K562 (cell line): Measurements from ENCODE around the gene SPTBN2. TPM values are rescaled to one million over a fixed set of nuclear protein-coding genes. Genes with fewer than 3 reads are reported as not detected.

Source experiments
- ATAC-seq: fragments of 200-7000 bp; cut with Tn5 transposase; 3 replicates; pipeline ENCODE4 v1.9.1; 2020; ENCODE audit warnings: moderate library complexity
- BruUV-seq: library from RNA; stranded (reverse); fragments of 400-500 nt; replicated peaks from 2 replicates; lab custom pipeline; 2021; lab: Mats Ljungman, UMichigan
- CTCF ChIA-PET: fragments of 300-600 bp; formaldehyde crosslinking; extraction: SDS; loops from one replicate; lab custom pipeline; 2021; ENCODE audit warnings: low intra/inter-chr PET ratio; lab: Yijun Ruan, JAX
- POLR2A ChIA-PET: fragments of 300-600, 350-650 bp; sonication (Branson Sonifier 250); formaldehyde crosslinking; extraction: SDS; loops from one replicate; lab custom pipeline; 2021; ENCODE audit warnings: antibody characterized with exemption, inconsistent platforms; lab: Yijun Ruan, JAX
- DNase-seq, 4 experiments: peaks; one replicate each; pipeline versions ENCODE4 v3.0.0 to v3.0.0-alpha.2; 2011 to 2018; ENCODE audit warnings: low spot score in 3 of 4, mixed read lengths in 3 of 4; ENCODE audit errors: extremely low read depth in 1 of 4
- FAIRE-seq: peaks from 2 replicates; lab custom pipeline; 2011; peaks lifted over from hg19 to GRCh38; lab: Jason Lieb, UNC
- H2AFZ ChIP-seq: 2 replicates; pipeline ENCODE4 v1.6.0; 2011; ENCODE audit warnings: low read depth, low read length, control low read depth, inconsistent platforms
- H3K27ac ChIP-seq: fragments of 200-600 bp; 3 replicates; pipeline ENCODE4 v1.8.0; 2011; ENCODE audit warnings: low read depth, mild to moderate bottlenecking, control low read depth, inconsistent platforms, low read length, moderate library complexity, mixed read lengths; ENCODE audit errors: extremely low read depth
- H3K27me3 ChIP-seq, 2 experiments: fragments of 300-600 bp in 1 of 2; 2 replicates in 1 of 2; 3 replicates in 1 of 2; pipeline versions ENCODE4 v1.6.0 to v1.8.0; 2011; ENCODE audit warnings: inconsistent platforms in 2 of 2, low read length in 2 of 2, mild to moderate bottlenecking in 1 of 2, mixed read lengths in 1 of 2, moderate library complexity in 1 of 2; ENCODE audit not compliant: control insufficient read depth in 2 of 2, insufficient read depth in 2 of 2
- H3K36me3 ChIP-seq: fragments of 300-600 bp; 3 replicates; pipeline ENCODE4 v1.8.0; 2011; ENCODE audit warnings: mild to moderate bottlenecking, low read length, inconsistent platforms; ENCODE audit not compliant: control insufficient read depth, insufficient read depth
- H3K4me1 ChIP-seq, 2 experiments: fragments of 200-600 bp in 1 of 2; replicated peaks in 1 of 2; 2 replicates in 1 of 2; 3 replicates in 1 of 2; pipeline versions ENCODE4 v1.5.1 to v1.8.0; 2011; ENCODE audit warnings: inconsistent platforms in 2 of 2, low read length in 2 of 2, mild to moderate bottlenecking in 1 of 2, mixed read lengths in 1 of 2, moderate library complexity in 1 of 2; ENCODE audit not compliant: control insufficient read depth in 2 of 2, insufficient read depth in 2 of 2
- H3K4me2 ChIP-seq: 2 replicates; pipeline ENCODE4 v1.6.1; 2011; ENCODE audit warnings: low read length, control low read depth, inconsistent platforms, mixed read lengths; ENCODE audit not compliant: insufficient read depth
- H3K4me3 ChIP-seq: fragments of 200-600 bp; sonication (generic), shearing (Covaris generic); 2 replicates; pipeline ENCODE4 v1.5.1; 2016; ENCODE audit warnings: control low read depth, inconsistent platforms
- H3K79me2 ChIP-seq: fragments of 200-600 bp; 3 replicates; pipeline ENCODE4 v1.8.0; 2011; ENCODE audit warnings: low read length, inconsistent platforms; ENCODE audit not compliant: control insufficient read depth, insufficient read depth
- H3K9ac ChIP-seq, 2 experiments: 2 replicates each; pipeline versions ENCODE4 v1.6.0 to v1.6.1; 2011; ENCODE audit warnings: low read depth in 2 of 2, low read length in 2 of 2, control low read depth in 1 of 2, inconsistent platforms in 1 of 2, mild to moderate bottlenecking in 1 of 2, mixed read lengths in 1 of 2; ENCODE audit not compliant: insufficient read depth in 1 of 2
- H3K9me1 ChIP-seq: one replicate; pipeline ENCODE4 v1.6.0; 2011; ENCODE audit warnings: inconsistent platforms, mild to moderate bottlenecking, low read length, moderate library complexity; ENCODE audit not compliant: control insufficient read depth, insufficient read depth
- H3K9me3 ChIP-seq: replicated peaks from 2 replicates; pipeline ENCODE4 v1.5.1; 2011; ENCODE audit warnings: low read depth, low read length, inconsistent platforms; ENCODE audit not compliant: control insufficient read depth, insufficient read depth
- H4K20me1 ChIP-seq: replicated peaks from 2 replicates; pipeline ENCODE4 v1.6.1; 2011; ENCODE audit warnings: low read length, inconsistent platforms, mixed read lengths; ENCODE audit not compliant: control insufficient read depth, insufficient read depth
- ATF6 ChIP-seq: sonication (generic); formaldehyde crosslinking; IDR thresholded peaks from 2 replicates; pipeline ENCODE4 v1.4.0; 2020; ENCODE audit warnings: mild to moderate bottlenecking, missing genetic modification reagents
- CC2D1A ChIP-seq: fragments of 450-650 bp; IDR thresholded peaks from 2 replicates; pipeline ENCODE4 v1.6.1; 2017; ENCODE audit warnings: mild to moderate bottlenecking
- CEBPG ChIP-seq, 3 experiments: fragments of 200-800 bp in 1 of 3; sonication (Bioruptor generic) in 1 of 3; sonication (generic) in 1 of 3; formaldehyde crosslinking in 1 of 3; IDR thresholded peaks in 2 of 3; conservative IDR thresholded peaks in 1 of 3; 2 replicates each; pipeline versions ENCODE4 v1.6.1 to v1.8.0; 2016 to 2022; ENCODE audit warnings: missing compliant biosample characterization in 2 of 3, missing genetic modification characterization in 2 of 3, mild to moderate bottlenecking in 1 of 3, missing genetic modification reagents in 1 of 3
- HDAC1 ChIP-seq, 2 experiments: fragments of 450-650 bp; IDR thresholded peaks; 2 replicates each; pipeline ENCODE4 v1.6.1; 2016 to 2017; ENCODE audit warnings: inconsistent platforms in 1 of 2, mild to moderate bottlenecking in 1 of 2, moderate library complexity in 1 of 2
- MAFK ChIP-seq: IDR thresholded peaks from 2 replicates; pipeline ENCODE4 v1.6.1; 2011; ENCODE audit warnings: low read length, improper control_type of control experiment
- NONO ChIP-seq, 2 experiments: fragments of 200-400 bp in 1 of 2; fragments of 450-650 bp in 1 of 2; formaldehyde crosslinking in 1 of 2; IDR thresholded peaks; 2 replicates each; pipeline ENCODE4 v1.6.1; 2017; ENCODE audit warnings: low read depth in 2 of 2, mild to moderate bottlenecking in 2 of 2, moderate library complexity in 2 of 2, low read length in 1 of 2
- NR4A1 ChIP-seq, 2 experiments: fragments of 250-450 bp in 1 of 2; fragments of 450-650 bp in 1 of 2; sonication (Bioruptor Pico) in 1 of 2; IDR thresholded peaks; 2 replicates each; pipeline versions ENCODE4 v1.4.0 to v1.6.1; 2016 to 2020; ENCODE audit warnings: mild to moderate bottlenecking in 2 of 2, missing compliant biosample characterization in 1 of 2, missing genetic modification characterization in 1 of 2, moderate library complexity in 1 of 2
- SRSF3 ChIP-seq: fragments of 200-400 bp; formaldehyde crosslinking; IDR thresholded peaks from 2 replicates; pipeline ENCODE4 v1.6.1; 2016; ENCODE audit warnings: mild to moderate bottlenecking, low read length, moderate library complexity; ENCODE audit not compliant: insufficient read depth
- TAF15 ChIP-seq: fragments of 200-400 bp; formaldehyde crosslinking; IDR thresholded peaks from 2 replicates; pipeline ENCODE4 v1.6.1; 2017; ENCODE audit warnings: mild to moderate bottlenecking, low read depth, low read length, moderate library complexity
- ZBTB2 ChIP-seq: fragments of 450-650 bp; IDR thresholded peaks from 2 replicates; pipeline ENCODE4 v1.6.1; 2016; ENCODE audit warnings: antibody characterized with exemption
- ZNF165 ChIP-seq: fragments of 250-450 bp; sonication (Bioruptor Pico); IDR thresholded peaks from 2 replicates; pipeline ENCODE4 v1.4.0; 2020; ENCODE audit warnings: borderline replicate concordance
- ZNF224 ChIP-seq: sonication (generic); formaldehyde crosslinking; IDR thresholded peaks from 2 replicates; pipeline ENCODE4 v1.8.0; 2022; ENCODE audit warnings: mild to moderate bottlenecking, missing genetic modification reagents
- WGBS: fragments of 100-300 bp; shearing (Covaris generic); methylation state at CpG from one replicate; pipeline ENCODE4 v1.1.6; 2016; ENCODE audit warnings: low coverage, mixed read lengths; ENCODE audit not compliant: insufficient coverage; ENCODE audit errors: missing lambda C conversion rate; 5-methylcytosine and 5-hydroxymethylcytosine counted together
- in situ Hi-C: fragments of 300-500 bp; cut with MboI; formaldehyde crosslinking; loops from 4 replicates; pipeline ENCODE4 v1.15.0; 2018; ENCODE audit warnings: inconsistent platforms, mixed read lengths
- intact Hi-C: fragments of 100-400 bp; cut with micrococcal nuclease; formaldehyde crosslinking; loops from 2 replicates; pipeline ENCODE4 v1.14.2; 2022
- polyA plus RNA-seq, 8 experiments: library from polyadenylated mRNA; depleted of rRNA in 4 of 8; stranded (reverse) in 5 of 8; unstranded in 3 of 8; fragments of >200 nt; fragmentation: Nextera tagmentation in 2 of 8; fragmentation: Illumina TruSeq in 1 of 8; extraction: Ambion mirVana in 2 of 8; extraction: Trizol in 1 of 8; gene quantifications; 2 replicates each; pipeline versions ENCODE4 v1.2.1 to v1.2.3, GENCODE V29; 2011 to 2014; ENCODE audit warnings: inconsistent platforms in 1 of 8, missing spikeins in 1 of 8
- total RNA-seq, 7 experiments: library from RNA; depleted of rRNA in 6 of 7; stranded (reverse); fragments of >200 nt in 6 of 7; fragmentation: Illumina TruSeq in 2 of 7; extraction: Trizol in 2 of 7; gene quantifications; 2 replicates each; pipeline versions ENCODE4 v1.2.1 to v1.2.3, GENCODE V29; 2011 to 2021; ENCODE audit warnings: low replicate concordance in 1 of 7
- TF ChIP-seq, protein P1 (sequence below), 2 experiments: IDR thresholded peaks in 1 of 2; conservative IDR thresholded peaks in 1 of 2; 2 replicates each; pipeline ENCODE4 v1.6.1; 2016; ENCODE audit warnings: low read depth in 2 of 2, mild to moderate bottlenecking in 1 of 2, missing compliant biosample characterization in 1 of 2, missing genetic modification characterization in 1 of 2, moderate library complexity in 1 of 2

SPTBN2 gene
- total and polyA plus RNA-seq, 9 of the 15 experiments (the other 6 are each of a cell fraction or from before 2014, with no cell fraction given): 0.38 to 56.5 (median 19.7) TPM

GRCh38 chr11:66637557-66638176, 91.3 kb downstream of the SPTBN2 start:
- peaks cover 65% of the 10 kb centered on the region for H3K36me3 ChIP-seq
- WGBS: 18% methylated on average over 12 of the region's 12 CpGs
- BruUV-seq: TSS peak; percentile 95
- peak overlapping the region; percentile 96 for H3K27ac ChIP-seq
- peaks cover 6% of the 10 kb centered on the region for H3K9me1 ChIP-seq
- in situ Hi-C loops: no loop called here
- DNase-seq: peak in 2 of 4 experiments; percentile 32 to 52
- ChIA-PET POLR2A (interaction anchor here (0.6 to 26.4 kb wide), 22 partner anchors 7 to 782 kb away, joined by 3 to 387 read pairs (median 4); partner anchors contain the start of genes CTSF, MRPL11, RBM14 and RBM4B), CTCF (no interaction called here)
- no peaks in the 10 kb centered on the region for H3K27me3 ChIP-seq
- H3K4me1 ChIP-seq: peaks cover 15 to 24% of the 10 kb centered on the region in 2 experiments
- no peaks in the 10 kb centered on the region for H3K9me3 ChIP-seq
- H3K9ac ChIP-seq: peak overlapping the region; percentile 89 to 96
- H2AFZ ChIP-seq: peak overlapping the region; percentile 63
- peaks cover 40% of the 10 kb centered on the region for H4K20me1 ChIP-seq
- peaks cover 94% of the 10 kb centered on the region for H3K79me2 ChIP-seq
- peak; percentile 50 for ATAC-seq
- no peak for FAIRE-seq
- intact Hi-C loops: no loop called here
- peak overlapping the region; percentile 73 for H3K4me3 ChIP-seq
- peak overlapping the region; percentile 70 for H3K4me2 ChIP-seq
- peak in 1 of 2 experiments; percentile 7; a peak in 1 of 4 replicates for TF ChIP-seq NONO (IDR thresholded peaks at IDR 0.05; ENCODE audit: low read depth in 2 of 2, low read length in 1 of 2)
- TF ChIP-seq MAFK: no peak
- no peak for TF ChIP-seq ZBTB2
- no peak for TF ChIP-seq SRSF3
- TF ChIP-seq NR4A1 (CRISPR knock-in tag; IDR thresholded peaks at IDR 0.05): no peak
- no peak for TF ChIP-seq NR4A1 (tag; IDR thresholded peaks at IDR 0.05)
- TF ChIP-seq CC2D1A: peak; percentile 10; the same call in 1 of the 2 replicates
- TF ChIP-seq ATF6 (CRISPR knock-in tag): no peak
- no peak for TF ChIP-seq CEBPG (CRISPR knock-in tag; IDR thresholded peaks at IDR 0.05)
- TF ChIP-seq CEBPG (tag; conservative IDR thresholded peaks at IDR 0.05 in 1 of 2, IDR thresholded peaks at IDR 0.05 in 1 of 2): no peak
- TF ChIP-seq ZNF165: no peak
- TF ChIP-seq, protein P1, sequence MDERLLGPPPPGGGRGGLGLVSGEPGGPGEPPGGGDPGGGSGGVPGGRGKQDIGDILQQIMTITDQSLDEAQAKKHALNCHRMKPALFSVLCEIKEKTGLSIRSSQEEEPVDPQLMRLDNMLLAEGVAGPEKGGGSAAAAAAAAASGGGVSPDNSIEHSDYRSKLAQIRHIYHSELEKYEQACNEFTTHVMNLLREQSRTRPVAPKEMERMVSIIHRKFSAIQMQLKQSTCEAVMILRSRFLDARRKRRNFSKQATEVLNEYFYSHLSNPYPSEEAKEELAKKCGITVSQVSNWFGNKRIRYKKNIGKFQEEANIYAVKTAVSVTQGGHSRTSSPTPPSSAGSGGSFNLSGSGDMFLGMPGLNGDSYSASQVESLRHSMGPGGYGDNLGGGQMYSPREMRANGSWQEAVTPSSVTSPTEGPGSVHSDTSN (CRISPR knock-in tag; IDR thresholded peaks at IDR 0.05; ENCODE audit: low read depth): no peak
- TF ChIP-seq, protein P1 (tag; conservative IDR thresholded peaks at IDR 0.05; ENCODE audit: low read depth): no peak
- no peak for TF ChIP-seq TAF15
- TF ChIP-seq ZNF224 (CRISPR knock-in tag): no peak
- TF ChIP-seq HDAC1 (IDR thresholded peaks at IDR 0.05): no peak
